Measurements from ENCODE around the gene DHRS13. TPM values are rescaled to one million over a fixed set of nuclear protein-coding genes. Genes with fewer than 3 reads are reported as not detected.

DHRS13 gene
- total RNA-seq, 2 donors from 2014 or later = 21.3 to 25.3 TPM

DNA sequence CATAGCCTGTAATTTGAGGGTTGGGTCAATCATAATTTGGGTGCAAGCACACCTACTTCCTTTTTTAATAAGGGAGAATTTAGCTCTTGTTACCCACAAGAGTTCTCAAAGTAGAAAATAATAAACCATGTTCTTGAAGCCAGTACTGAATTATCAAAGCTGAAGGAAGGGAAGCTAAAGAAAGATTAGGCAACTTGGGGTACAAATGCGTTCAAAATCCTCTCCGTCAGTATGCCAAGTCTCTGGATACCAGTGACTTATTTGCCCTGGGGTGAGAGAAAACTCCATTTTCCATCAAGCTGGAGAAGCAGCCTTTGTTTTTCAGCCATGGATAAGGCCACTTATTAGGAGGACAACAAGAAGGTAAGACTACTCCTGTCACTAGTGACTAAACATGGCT lies 23.5 kb upstream of the DHRS13 start:
- Mint-ChIP-seq H3K27ac (peak overlapping the region; percentile 67), H3K4me3 (peak overlapping the region; percentile 58)

DNA sequence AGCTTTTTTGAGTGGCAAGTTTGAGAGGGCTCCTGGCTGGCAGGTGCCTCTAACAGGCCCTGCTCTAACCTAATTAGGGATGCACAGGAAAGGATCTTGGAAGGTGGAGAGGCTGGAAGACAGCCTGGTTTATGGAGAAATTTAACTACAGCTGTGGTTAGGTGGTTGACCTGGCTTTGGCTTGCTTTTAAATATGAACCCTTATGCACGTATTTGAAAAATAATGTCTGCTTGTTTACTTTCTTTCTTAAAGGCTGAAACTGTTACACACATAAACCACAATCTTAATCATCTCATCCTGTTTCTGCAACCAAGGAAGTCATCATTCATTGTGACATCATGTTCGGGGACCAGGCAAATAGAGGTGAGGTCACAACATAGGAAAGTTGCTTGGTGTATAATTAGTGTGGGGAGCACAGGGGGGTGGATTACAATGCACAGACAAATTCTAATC lies 23.1 kb upstream of the DHRS13 start:
- H3K4me3 Mint-ChIP-seq = peak overlapping the region; percentile 58
- peaks cover 64% of the 10 kb centered on the region for H3K4me1 Mint-ChIP-seq (ENCODE audit: low read depth)
- H3K36me3 Mint-ChIP-seq (ENCODE audit: insufficient read depth in 2 of 2) = peaks cover 41 to 69% of the 10 kb centered on the region in 2 donors
- H3K9me3 Mint-ChIP-seq = peaks cover 3 to 13% of the 10 kb centered on the region in 2 donors
- peak overlapping the region; percentile 67 for H3K27ac Mint-ChIP-seq
- ATAC-seq (replicated peaks in 1 of 2) (peak; percentile 86 to 92), DNase-seq (peak; percentile 42 to 55)
- no peaks in the 10 kb centered on the region for H3K27me3 Mint-ChIP-seq (ENCODE audit: low read depth)

More for the DNA sequence above, 23.5 kb upstream of the DHRS13 start:
- Mint-ChIP-seq H3K4me1 (ENCODE audit: low read depth) (peaks cover 68% of the 10 kb centered on the region), H3K27me3 (ENCODE audit: low read depth) (no peaks in the 10 kb centered on the region), H3K36me3 (ENCODE audit: insufficient read depth in 2 of 2) (peaks cover 40 to 69% of the 10 kb centered on the region in 2 donors), H3K9me3 (peaks cover 3 to 13% of the 10 kb centered on the region in 2 donors)
- ATAC-seq (replicated peaks in 1 of 2) (no peak), DNase-seq (no peak)

DNA sequence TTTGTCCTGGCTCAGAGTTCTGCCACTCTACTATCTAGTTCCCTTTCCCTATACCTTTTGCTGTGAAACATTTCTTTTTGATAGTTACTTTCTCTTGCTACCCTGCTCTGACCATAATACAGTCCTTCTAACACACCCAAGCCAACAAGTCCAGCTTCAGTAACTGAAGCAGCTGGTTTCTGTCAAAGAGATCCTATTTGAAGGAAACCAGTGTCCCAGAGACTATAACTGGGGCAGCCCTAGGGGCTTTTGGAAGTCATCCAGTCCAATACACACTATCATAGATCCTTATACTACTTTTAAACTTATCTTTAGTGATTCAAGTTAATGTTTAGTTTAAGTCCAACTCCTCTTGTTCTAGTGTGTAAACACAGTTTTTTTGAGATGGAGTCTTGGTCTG lies 17.3 kb upstream of the DHRS13 start:
- no peaks in the 10 kb centered on the region for H3K27me3 Mint-ChIP-seq (ENCODE audit: low read depth)
- H3K27ac Mint-ChIP-seq = no peak overlapping the region
- peaks cover 23 to 57% of the 10 kb centered on the region in 2 donors for H3K36me3 Mint-ChIP-seq (ENCODE audit: insufficient read depth in 2 of 2)
- DNase-seq = no peak
- H3K4me1 Mint-ChIP-seq (ENCODE audit: low read depth) = peaks cover 31% of the 10 kb centered on the region
- no peak for ATAC-seq (replicated peaks in 1 of 2)
- no peak overlapping the region for H3K4me3 Mint-ChIP-seq
- peaks cover 2% of the 10 kb centered on the region in 2 donors for H3K9me3 Mint-ChIP-seq

DNA sequence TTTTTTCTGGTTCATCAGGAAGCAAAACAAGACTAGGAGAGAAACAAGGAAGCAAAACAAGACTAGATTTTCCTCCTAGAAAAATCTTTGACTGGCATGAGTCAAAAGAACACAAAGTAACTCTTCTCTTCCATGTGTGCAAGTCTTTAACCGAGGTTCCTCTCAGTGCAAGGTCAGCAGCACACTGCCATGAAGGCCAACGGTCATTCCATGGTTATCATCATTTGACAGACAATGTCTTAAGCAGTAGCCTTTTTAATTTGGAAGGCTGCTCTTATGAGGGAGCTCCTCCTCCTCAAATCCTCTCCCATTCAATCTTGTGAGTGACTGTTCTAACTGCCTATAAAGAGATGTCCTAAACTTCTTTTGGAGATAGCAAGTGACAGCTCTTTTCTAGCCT lies 15.4 kb upstream of the DHRS13 start:
- H3K27me3 Mint-ChIP-seq (ENCODE audit: low read depth) = no peaks in the 10 kb centered on the region
- DNase-seq = no peak
- H3K27ac Mint-ChIP-seq = peak overlapping the region; percentile 48
- ATAC-seq (replicated peaks in 1 of 2) = no peak
- H3K4me3 Mint-ChIP-seq = no peak overlapping the region
- peaks cover 24% of the 10 kb centered on the region for H3K4me1 Mint-ChIP-seq (ENCODE audit: low read depth)
- H3K36me3 Mint-ChIP-seq (ENCODE audit: insufficient read depth in 2 of 2) = peaks cover 23 to 55% of the 10 kb centered on the region in 2 donors
- peaks cover 8 to 9% of the 10 kb centered on the region in 2 donors for H3K9me3 Mint-ChIP-seq

DNA sequence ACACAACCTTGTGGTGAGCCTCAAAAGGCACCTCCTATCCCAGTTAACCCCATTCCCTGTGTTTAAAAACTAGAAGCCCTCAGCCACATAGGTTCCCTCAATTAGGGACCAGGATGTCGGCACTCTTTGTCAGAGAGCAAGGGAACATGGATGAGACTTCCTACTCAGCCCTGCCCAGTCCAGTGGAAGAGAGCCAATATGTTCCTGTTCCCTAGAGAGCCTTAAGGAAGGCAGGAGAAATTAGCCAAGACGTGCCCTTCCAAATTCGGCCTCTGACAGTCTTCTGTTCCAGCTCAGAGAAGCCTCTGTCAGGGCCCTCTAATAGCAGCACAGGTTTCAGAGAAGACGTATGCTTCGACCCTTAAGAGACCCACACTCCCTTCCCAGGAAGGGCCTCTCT lies 14.6 kb upstream of the DHRS13 start:
- peaks cover 8 to 9% of the 10 kb centered on the region in 2 donors for H3K9me3 Mint-ChIP-seq
- H3K4me1 Mint-ChIP-seq (ENCODE audit: low read depth) = peaks cover 24% of the 10 kb centered on the region
- no peaks in the 10 kb centered on the region for H3K27me3 Mint-ChIP-seq (ENCODE audit: low read depth)
- H3K27ac Mint-ChIP-seq = no peak overlapping the region
- no peak overlapping the region for H3K4me3 Mint-ChIP-seq
- peaks cover 24 to 56% of the 10 kb centered on the region in 2 donors for H3K36me3 Mint-ChIP-seq (ENCODE audit: insufficient read depth in 2 of 2)
- DNase-seq = no peak
- ATAC-seq (replicated peaks in 1 of 2) = no peak

DNA sequence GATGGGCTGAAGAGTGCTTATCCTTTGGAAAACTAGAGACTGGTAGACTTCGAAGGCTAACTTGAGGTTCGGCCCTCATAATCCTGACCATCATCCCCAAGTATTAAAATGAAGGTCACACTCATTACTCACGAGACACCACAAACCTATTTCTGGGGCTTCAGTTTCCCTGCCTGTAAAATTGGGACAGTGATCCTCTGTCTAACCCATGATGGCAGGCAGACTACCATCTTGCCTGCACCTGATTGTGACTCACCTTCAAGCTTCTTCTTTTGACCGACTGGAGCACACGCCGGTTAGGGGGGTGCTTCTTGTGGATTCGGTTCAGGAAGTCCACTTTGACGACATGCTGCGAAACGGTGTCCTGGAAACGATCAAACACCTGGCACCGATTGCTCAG lies 14.2 kb upstream of the DHRS13 start:
- peaks cover 8 to 9% of the 10 kb centered on the region in 2 donors for H3K9me3 Mint-ChIP-seq
- no peak overlapping the region for H3K4me3 Mint-ChIP-seq
- ATAC-seq (replicated peaks in 1 of 2) (no peak), DNase-seq (no peak)
- no peaks in the 10 kb centered on the region for H3K27me3 Mint-ChIP-seq (ENCODE audit: low read depth)
- peaks cover 24% of the 10 kb centered on the region for H3K4me1 Mint-ChIP-seq (ENCODE audit: low read depth)
- peaks cover 27 to 55% of the 10 kb centered on the region in 2 donors for H3K36me3 Mint-ChIP-seq (ENCODE audit: insufficient read depth in 2 of 2)
- no peak overlapping the region for H3K27ac Mint-ChIP-seq

DNA sequence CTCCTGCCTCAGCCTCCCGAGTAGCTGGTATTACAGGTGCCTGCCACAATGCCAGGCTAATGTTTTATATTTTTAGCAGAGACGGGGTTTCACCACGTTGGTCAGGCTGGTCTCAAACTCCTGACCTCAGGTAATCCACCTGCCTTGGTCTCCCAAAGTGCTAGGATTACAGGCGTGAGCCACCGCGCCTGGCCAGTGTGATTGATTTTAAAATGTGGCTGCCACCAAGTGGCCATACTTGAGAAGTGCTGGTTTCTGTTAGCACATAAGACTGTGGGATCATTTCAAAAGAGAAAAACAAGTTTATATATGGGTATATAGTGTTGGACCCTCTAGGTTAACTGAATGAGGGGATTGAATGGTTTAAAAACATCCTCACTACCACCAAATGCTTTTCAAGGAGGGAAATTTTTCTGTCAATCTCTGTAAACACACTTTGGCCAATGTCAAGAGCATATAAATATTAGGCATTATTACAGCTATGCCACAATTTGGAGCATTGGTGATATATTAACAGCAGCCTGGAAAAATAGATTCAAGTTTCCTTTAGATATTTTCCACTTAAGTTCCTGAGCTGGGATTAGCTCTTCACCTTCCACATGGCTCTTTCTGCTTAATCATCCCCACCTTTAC lies 13.5 kb upstream of the DHRS13 start:
- peaks cover 28 to 51% of the 10 kb centered on the region in 2 donors for H3K36me3 Mint-ChIP-seq (ENCODE audit: insufficient read depth in 2 of 2)
- H3K4me1 Mint-ChIP-seq (ENCODE audit: low read depth) = peaks cover 24% of the 10 kb centered on the region
- peaks cover 8 to 9% of the 10 kb centered on the region in 2 donors for H3K9me3 Mint-ChIP-seq
- H3K27me3 Mint-ChIP-seq (ENCODE audit: low read depth) = no peaks in the 10 kb centered on the region
- H3K4me3 Mint-ChIP-seq = no peak overlapping the region
- peak overlapping the region; percentile 72 for H3K27ac Mint-ChIP-seq
- DNase-seq = no peak
- peak in 1 of 2 donors; percentile 31 for ATAC-seq (replicated peaks in 1 of 2)

DNA sequence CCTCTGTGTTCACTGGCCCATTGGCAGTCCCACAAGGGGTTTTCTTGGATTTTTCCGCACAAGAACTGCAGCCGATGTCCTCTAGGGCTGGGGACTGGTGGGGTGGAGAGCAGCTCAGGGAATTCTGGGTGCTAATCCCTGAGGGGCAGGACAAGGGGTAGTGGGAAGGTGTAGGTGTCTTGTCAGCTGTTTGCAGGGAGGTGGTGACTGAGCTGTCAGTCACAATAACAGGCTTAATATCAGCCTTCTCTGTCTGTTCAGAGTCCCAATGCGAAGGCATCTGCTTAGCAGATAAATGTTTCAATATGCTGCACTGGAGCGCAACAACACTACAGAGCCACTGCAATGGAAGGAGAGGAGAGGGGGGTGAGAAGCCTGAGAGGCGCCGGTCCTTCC lies 10.1 kb upstream of the DHRS13 start:
- Mint-ChIP-seq H3K36me3 (ENCODE audit: insufficient read depth in 2 of 2) (peaks cover 26 to 49% of the 10 kb centered on the region in 2 donors), H3K27me3 (ENCODE audit: low read depth) (no peaks in the 10 kb centered on the region), H3K4me1 (ENCODE audit: low read depth) (peaks cover 24% of the 10 kb centered on the region), H3K9me3 (peaks cover 8 to 9% of the 10 kb centered on the region in 2 donors), H3K4me3 (no peak overlapping the region), H3K27ac (no peak overlapping the region)
- DNase-seq (no peak), ATAC-seq (replicated peaks in 1 of 2) (no peak)

DNA sequence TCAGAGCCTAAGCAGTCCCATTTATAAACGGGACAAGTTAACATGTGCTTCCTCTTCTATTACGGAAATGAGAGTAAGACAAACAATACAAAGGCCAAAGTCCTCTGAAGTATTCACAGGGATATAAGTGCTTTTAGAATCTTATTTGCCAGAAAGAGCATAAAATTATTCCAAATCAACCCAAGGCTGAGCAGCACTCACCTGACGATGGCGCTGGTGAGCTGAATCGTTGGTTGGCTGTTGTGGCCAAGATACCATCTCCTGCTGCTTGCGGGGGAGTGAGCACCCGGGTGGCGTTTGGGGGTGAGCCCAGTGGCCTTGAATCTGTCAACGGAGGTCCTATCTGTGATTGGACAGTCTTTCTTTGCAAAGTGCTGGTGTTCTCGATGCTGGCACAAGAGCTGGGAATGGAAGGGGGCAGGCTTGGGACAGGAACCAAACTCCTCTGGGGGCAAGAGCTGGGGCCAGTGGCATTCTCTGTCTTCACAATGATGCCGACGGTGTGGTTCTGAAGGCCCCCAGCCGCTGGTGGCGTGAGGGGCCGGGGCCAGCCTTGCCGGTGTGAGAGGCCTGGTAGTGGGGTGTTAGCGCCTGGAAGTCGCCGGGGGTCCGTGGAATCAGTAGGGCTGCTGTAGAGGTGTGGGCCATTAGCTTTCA lies 9.5 kb upstream of the DHRS13 start:
- ATAC-seq (replicated peaks in 1 of 2) = no peak
- H3K4me1 Mint-ChIP-seq (ENCODE audit: low read depth) = peaks cover 24% of the 10 kb centered on the region
- H3K9me3 Mint-ChIP-seq = peaks cover 8 to 9% of the 10 kb centered on the region in 2 donors
- no peak for DNase-seq
- no peak overlapping the region for H3K4me3 Mint-ChIP-seq
- peaks cover 27 to 49% of the 10 kb centered on the region in 2 donors for H3K36me3 Mint-ChIP-seq (ENCODE audit: insufficient read depth in 2 of 2)
- no peaks in the 10 kb centered on the region for H3K27me3 Mint-ChIP-seq (ENCODE audit: low read depth)
- H3K27ac Mint-ChIP-seq = no peak overlapping the region

DNA sequence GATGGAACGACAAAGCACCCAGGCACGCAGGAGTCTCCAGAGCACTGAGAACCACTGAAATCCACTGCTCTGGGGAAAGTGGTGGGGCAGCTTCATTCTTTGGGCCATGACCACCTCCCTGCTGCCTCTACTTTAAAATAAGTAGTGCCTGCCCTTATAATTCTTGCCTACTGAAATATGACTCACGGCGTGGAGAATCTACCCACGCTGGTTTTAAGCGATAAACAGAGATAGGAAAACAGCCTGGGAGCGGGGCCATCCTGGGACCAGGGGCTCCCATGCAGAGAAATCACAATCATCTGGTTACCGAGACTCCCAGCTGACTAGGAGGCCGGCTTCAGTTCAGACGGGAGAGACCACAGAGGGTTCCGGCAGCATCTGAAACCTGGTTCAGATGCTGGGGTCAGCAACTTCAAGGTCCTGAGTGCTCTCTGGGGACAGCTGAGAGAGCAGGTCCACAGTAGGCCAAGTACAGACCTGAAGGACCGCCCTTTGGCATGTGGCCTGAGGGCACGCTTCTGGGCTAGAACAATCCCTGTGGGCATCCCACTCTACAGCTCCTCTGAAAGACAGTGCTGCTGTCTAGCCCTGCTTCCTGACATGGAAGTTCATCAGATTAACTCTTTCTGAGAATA lies 8.6 kb upstream of the DHRS13 start:
- Mint-ChIP-seq H3K27me3 (ENCODE audit: low read depth) (no peaks in the 10 kb centered on the region), H3K36me3 (ENCODE audit: insufficient read depth in 2 of 2) (peaks cover 24 to 44% of the 10 kb centered on the region in 2 donors), H3K27ac (no peak overlapping the region)

DNA sequence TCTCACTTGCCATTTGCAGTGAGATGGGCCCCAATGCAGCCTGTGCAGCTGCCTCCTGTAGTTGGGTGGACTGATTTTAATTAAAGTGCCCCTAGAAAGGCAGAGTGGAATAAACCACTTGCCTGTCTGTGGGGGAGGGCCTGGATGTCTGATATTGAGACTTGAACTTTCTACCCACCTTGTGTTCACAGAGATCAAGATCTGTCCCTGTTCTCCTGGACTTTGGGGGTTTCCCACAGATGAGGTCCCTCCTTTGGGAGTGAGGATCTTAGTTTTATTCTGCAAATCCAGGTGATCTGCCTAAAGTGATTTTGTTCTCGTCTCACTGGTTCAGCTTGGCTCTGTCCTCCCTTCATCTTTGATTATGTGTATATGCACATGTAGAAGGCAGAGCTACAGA lies 7.7 kb upstream of the DHRS13 start:
- Mint-ChIP-seq H3K4me3 (no peak overlapping the region), H3K9me3 (peaks cover 8 to 9% of the 10 kb centered on the region in 2 donors), H3K27ac (no peak overlapping the region), H3K4me1 (ENCODE audit: low read depth) (peaks cover 16% of the 10 kb centered on the region), H3K27me3 (ENCODE audit: low read depth) (no peaks in the 10 kb centered on the region), H3K36me3 (ENCODE audit: insufficient read depth in 2 of 2) (peaks cover 24 to 35% of the 10 kb centered on the region in 2 donors)
- ATAC-seq (replicated peaks in 1 of 2) = no peak
- DNase-seq = no peak

More for the DNA sequence above, 8.6 kb upstream of the DHRS13 start:
- H3K4me3 Mint-ChIP-seq = no peak overlapping the region
- ATAC-seq (replicated peaks in 1 of 2) (no peak), DNase-seq (no peak)
- H3K4me1 Mint-ChIP-seq (ENCODE audit: low read depth) = peaks cover 22% of the 10 kb centered on the region
- H3K9me3 Mint-ChIP-seq = peaks cover 8 to 9% of the 10 kb centered on the region in 2 donors

DNA sequence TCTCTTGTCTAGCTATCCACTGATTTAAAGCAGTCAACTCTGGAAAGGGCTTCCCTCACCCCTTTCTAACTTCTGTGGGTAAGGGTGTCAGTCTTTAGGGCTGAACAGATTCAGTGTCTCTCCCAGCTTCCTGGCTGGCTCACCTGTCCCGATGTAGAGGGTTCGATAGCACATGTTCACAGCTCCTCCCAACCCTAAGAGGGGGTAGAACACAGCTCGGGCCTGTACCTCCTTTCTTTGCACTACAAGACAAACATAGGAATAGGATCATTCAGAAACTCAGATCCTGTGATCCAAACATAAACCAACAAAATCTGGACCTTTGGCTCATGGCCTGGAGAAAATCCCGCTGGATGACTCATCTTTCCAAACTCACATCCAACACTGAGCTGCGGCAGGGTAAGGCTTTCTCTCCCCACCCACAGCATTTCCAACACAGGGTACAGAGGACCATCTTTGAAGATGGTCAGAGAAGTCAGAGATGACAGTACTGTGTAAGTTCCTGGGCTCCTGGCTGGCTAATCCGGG lies 5.8 kb upstream of the DHRS13 start:
- Mint-ChIP-seq H3K27ac (no peak overlapping the region), H3K9me3 (no peaks in the 10 kb centered on the region), H3K36me3 (ENCODE audit: insufficient read depth in 2 of 2) (peaks cover 12 to 21% of the 10 kb centered on the region in 2 donors), H3K4me3 (no peak overlapping the region), H3K4me1 (ENCODE audit: low read depth) (peaks cover 18% of the 10 kb centered on the region), H3K27me3 (ENCODE audit: low read depth) (no peaks in the 10 kb centered on the region)
- DNase-seq (no peak), ATAC-seq (replicated peaks in 1 of 2) (no peak)
